HG03469 (cell line): ENCODE results near the gene TMEM240.
A peak's percentile ranks its signal among the peaks of the same experiment; 100 is the strongest.

Experiments used
- ATAC-seq: cut with Tn5 transposase; IDR thresholded peaks from one replicate; pipeline ENCODE4 v1.9.1; 2021; ENCODE audit warnings: mild to moderate bottlenecking, moderate library complexity, moderate number of reproducible peaks; ENCODE audit not compliant: unreplicated experiment

Gene TMEM240

GRCh38 chr1:1540090-1540817, at the start of gene TMEM240:
Gene TMEM240, minus strand, starts transcription at chr1:1540624. Its CDS starts 278 bp downstream, at chr1:1540346.
- ATAC-seq, result no peak

- ATAC-seq, result no peak
Measured at GRCh38 chr1:1583347-1584010, 43.1 kb upstream of the TMEM240 start.

GRCh38 chr1:1582585-1583346, 42.3 kb upstream of the TMEM240 start:
- ATAC-seq, result no peak

GRCh38 chr1:1578371-1578940, 38.0 kb upstream of the TMEM240 start:
- no peak for ATAC-seq

- no peak for ATAC-seq
Measured at GRCh38 chr1:1577367-1578011, 37.1 kb upstream of the TMEM240 start.

GRCh38 chr1:1574721-1575537, 34.5 kb upstream of the TMEM240 start, which contains the start of gene SSU72:
Gene SSU72, minus strand, starts transcription at chr1:1574863. Its CDS starts 306 bp downstream, at chr1:1574557.
- peak; percentile 63 for ATAC-seq

- ATAC-seq, result peak; percentile 38
Measured at GRCh38 chr1:1573843-1574720, 33.7 kb upstream of the TMEM240 start.

- no peak for ATAC-seq
Measured at GRCh38 chr1:1569341-1569740, 28.9 kb upstream of the TMEM240 start.

GRCh38 chr1:1567891-1568291, 27.5 kb upstream of the TMEM240 start:
- no peak for ATAC-seq

- ATAC-seq, result no peak
Measured at GRCh38 chr1:1567152-1567875, 26.9 kb upstream of the TMEM240 start.

GRCh38 chr1:1565340-1565739, 24.9 kb upstream of the TMEM240 start:
- no peak for ATAC-seq

- no peak for ATAC-seq
Measured at GRCh38 chr1:1564268-1564667, 23.8 kb upstream of the TMEM240 start.

GRCh38 chr1:1563688-1564087, 23.3 kb upstream of the TMEM240 start:
- no peak for ATAC-seq

GRCh38 chr1:1562556-1563195, 22.3 kb upstream of the TMEM240 start:
- no peak for ATAC-seq

GRCh38 chr1:1561801-1562470, 21.5 kb upstream of the TMEM240 start:
- no peak for ATAC-seq

- no peak for ATAC-seq
Measured at GRCh38 chr1:1560178-1560577, 19.8 kb upstream of the TMEM240 start.

- no peak for ATAC-seq
Measured at GRCh38 chr1:1559066-1559465, 18.6 kb upstream of the TMEM240 start.
